ENCODE results near the gene CHURC1.

Gene CHURC1

GRCh38 chr14:64919618-64920017 lies 5.4 kb downstream of the CHURC1 start:
- Mint-ChIP-seq H3K27ac (no peak overlapping the region), H3K36me3 (ENCODE audit: low read depth) (peaks cover 38% of the 10 kb centered on the region), H3K4me1 (peaks cover 66% of the 10 kb centered on the region), H3K9me3 (no peaks in the 10 kb centered on the region), H3K4me3 (no peak overlapping the region), H3K27me3 (no peaks in the 10 kb centered on the region)
- DNase-seq (no peak), ATAC-seq (no peak)

GRCh38 chr14:64920465-64920864 lies 6.2 kb downstream of the CHURC1 start:
- H3K4me3 Mint-ChIP-seq: no peak overlapping the region
- H3K36me3 Mint-ChIP-seq (ENCODE audit: low read depth): peaks cover 37% of the 10 kb centered on the region
- ATAC-seq (no peak), DNase-seq (no peak)
- H3K27me3 Mint-ChIP-seq: no peaks in the 10 kb centered on the region
- no peak overlapping the region for H3K27ac Mint-ChIP-seq
- no peaks in the 10 kb centered on the region for H3K9me3 Mint-ChIP-seq
- peaks cover 61% of the 10 kb centered on the region for H3K4me1 Mint-ChIP-seq

GRCh38 chr14:64923015-64923414 lies 8.8 kb downstream of the CHURC1 start:
- DNase-seq: no peak
- Mint-ChIP-seq H3K4me1 (peaks cover 60% of the 10 kb centered on the region), H3K36me3 (ENCODE audit: low read depth) (peaks cover 36% of the 10 kb centered on the region), H3K9me3 (no peaks in the 10 kb centered on the region), H3K27ac (no peak overlapping the region), H3K4me3 (no peak overlapping the region), H3K27me3 (no peaks in the 10 kb centered on the region)
- ATAC-seq: no peak

GRCh38 chr14:64926398-64926995 lies 12.2 kb downstream of the CHURC1 start:
- Mint-ChIP-seq H3K27me3 (no peaks in the 10 kb centered on the region), H3K4me1 (peaks cover 43% of the 10 kb centered on the region), H3K36me3 (ENCODE audit: low read depth) (peaks cover 34% of the 10 kb centered on the region), H3K27ac (peak overlapping the region; percentile 49), H3K9me3 (no peaks in the 10 kb centered on the region), H3K4me3 (no peak overlapping the region)
- DNase-seq: no peak
- ATAC-seq: peak; percentile 43

GRCh38 chr14:64927031-64927430 lies 12.8 kb downstream of the CHURC1 start:
- H3K27me3 Mint-ChIP-seq: no peaks in the 10 kb centered on the region
- peak overlapping the region; percentile 49 for H3K27ac Mint-ChIP-seq
- no peak for DNase-seq
- H3K4me3 Mint-ChIP-seq: no peak overlapping the region
- no peaks in the 10 kb centered on the region for H3K9me3 Mint-ChIP-seq
- peaks cover 34% of the 10 kb centered on the region for H3K36me3 Mint-ChIP-seq (ENCODE audit: low read depth)
- no peak for ATAC-seq
- H3K4me1 Mint-ChIP-seq: peaks cover 38% of the 10 kb centered on the region

- peak; percentile 46 for ATAC-seq
- H3K27ac Mint-ChIP-seq: no peak overlapping the region
- DNase-seq: no peak
- H3K9me3 Mint-ChIP-seq: no peaks in the 10 kb centered on the region
- H3K36me3 Mint-ChIP-seq (ENCODE audit: low read depth): peaks cover 44% of the 10 kb centered on the region
- H3K27me3 Mint-ChIP-seq: no peaks in the 10 kb centered on the region
- no peak overlapping the region for H3K4me3 Mint-ChIP-seq
- peaks cover 39% of the 10 kb centered on the region for H3K4me1 Mint-ChIP-seq
Measured at GRCh38 chr14:64928239-64929013, 14.2 kb downstream of the CHURC1 start.

- no peak overlapping the region for H3K27ac Mint-ChIP-seq
- no peaks in the 10 kb centered on the region for H3K9me3 Mint-ChIP-seq
- ATAC-seq (no peak), DNase-seq (no peak)
- no peak overlapping the region for H3K4me3 Mint-ChIP-seq
- H3K27me3 Mint-ChIP-seq: no peaks in the 10 kb centered on the region
- peaks cover 34% of the 10 kb centered on the region for H3K4me1 Mint-ChIP-seq
- peaks cover 43% of the 10 kb centered on the region for H3K36me3 Mint-ChIP-seq (ENCODE audit: low read depth)
Measured at GRCh38 chr14:64929014-64929359, 14.7 kb downstream of the CHURC1 start.

GRCh38 chr14:64930085-64930843 lies 16.0 kb downstream of the CHURC1 start:
- H3K27ac Mint-ChIP-seq: peak overlapping the region; percentile 51
- H3K36me3 Mint-ChIP-seq (ENCODE audit: low read depth): peaks cover 46% of the 10 kb centered on the region
- H3K4me3 Mint-ChIP-seq: no peak overlapping the region
- no peak for ATAC-seq
- no peaks in the 10 kb centered on the region for H3K9me3 Mint-ChIP-seq
- H3K27me3 Mint-ChIP-seq: no peaks in the 10 kb centered on the region
- no peak for DNase-seq
- peaks cover 33% of the 10 kb centered on the region for H3K4me1 Mint-ChIP-seq

- Mint-ChIP-seq H3K27ac (peak overlapping the region; percentile 51), H3K4me1 (peaks cover 33% of the 10 kb centered on the region), H3K36me3 (ENCODE audit: low read depth) (peaks cover 41% of the 10 kb centered on the region), H3K27me3 (no peaks in the 10 kb centered on the region), H3K4me3 (no peak overlapping the region), H3K9me3 (no peaks in the 10 kb centered on the region)
- DNase-seq (no peak), ATAC-seq (no peak)
Measured at GRCh38 chr14:64931123-64931522, 16.9 kb downstream of the CHURC1 start.

- H3K4me1 Mint-ChIP-seq: peaks cover 25% of the 10 kb centered on the region
- peaks cover 34% of the 10 kb centered on the region for H3K36me3 Mint-ChIP-seq (ENCODE audit: low read depth)
- DNase-seq: no peak
- no peak overlapping the region for H3K4me3 Mint-ChIP-seq
- no peaks in the 10 kb centered on the region for H3K9me3 Mint-ChIP-seq
- no peaks in the 10 kb centered on the region for H3K27me3 Mint-ChIP-seq
- ATAC-seq: no peak
- no peak overlapping the region for H3K27ac Mint-ChIP-seq
Measured at GRCh38 chr14:64932231-64932630, 18.0 kb downstream of the CHURC1 start.

GRCh38 chr14:64934338-64934929 lies 20.2 kb downstream of the CHURC1 start:
- ATAC-seq (no peak), DNase-seq (no peak)
- Mint-ChIP-seq H3K4me1 (peaks cover 39% of the 10 kb centered on the region), H3K4me3 (no peak overlapping the region), H3K9me3 (no peaks in the 10 kb centered on the region), H3K36me3 (ENCODE audit: low read depth) (peaks cover 42% of the 10 kb centered on the region), H3K27me3 (no peaks in the 10 kb centered on the region), H3K27ac (no peak overlapping the region)

GRCh38 chr14:64935508-64935907 lies 21.3 kb downstream of the CHURC1 start:
- DNase-seq: no peak

GRCh38 chr14:64937171-64937820 lies 23.0 kb downstream of the CHURC1 start:
- no peaks in the 10 kb centered on the region for H3K9me3 Mint-ChIP-seq
- peak overlapping the region; percentile 33 for H3K27ac Mint-ChIP-seq
- no peak overlapping the region for H3K4me3 Mint-ChIP-seq
- ATAC-seq: peak; percentile 43
- H3K36me3 Mint-ChIP-seq (ENCODE audit: low read depth): peaks cover 39% of the 10 kb centered on the region
- H3K4me1 Mint-ChIP-seq: peaks cover 31% of the 10 kb centered on the region
- no peak for DNase-seq
- no peaks in the 10 kb centered on the region for H3K27me3 Mint-ChIP-seq

More at GRCh38 chr14:64935508-64935907, 21.3 kb downstream of the CHURC1 start:
- H3K9me3 Mint-ChIP-seq: no peaks in the 10 kb centered on the region
- peaks cover 42% of the 10 kb centered on the region for H3K36me3 Mint-ChIP-seq (ENCODE audit: low read depth)
- peak; percentile 28 for ATAC-seq
- peak overlapping the region; percentile 63 for H3K27ac Mint-ChIP-seq
- peaks cover 35% of the 10 kb centered on the region for H3K4me1 Mint-ChIP-seq
- H3K4me3 Mint-ChIP-seq: no peak overlapping the region
- no peaks in the 10 kb centered on the region for H3K27me3 Mint-ChIP-seq

GRCh38 chr14:64937821-64938193 lies 23.6 kb downstream of the CHURC1 start:
- Mint-ChIP-seq H3K27me3 (no peaks in the 10 kb centered on the region), H3K36me3 (ENCODE audit: low read depth) (peaks cover 34% of the 10 kb centered on the region), H3K4me1 (peaks cover 31% of the 10 kb centered on the region), H3K9me3 (no peaks in the 10 kb centered on the region), H3K27ac (peak overlapping the region; percentile 33), H3K4me3 (no peak overlapping the region)
- no peak for DNase-seq
- no peak for ATAC-seq

Data from activated naive CD8-positive, alpha-beta T cell treated with anti-CD3 and anti-CD28 coated beads, Interleukin-2, amount 50 U/mL, for 24 hours (primary cell).